K562 (cell line): Measurements from ENCODE around the gene NDUFS6. TPM values are rescaled to one million over a fixed set of nuclear protein-coding genes. Genes with fewer than 3 reads are reported as not detected.

ENCODE experiments used
- ATAC-seq: fragments of 200-7000 bp; cut with Tn5 transposase; 3 replicates; pipeline ENCODE4 v1.9.1; 2020; ENCODE audit warnings: moderate library complexity
- BruUV-seq: library from RNA; stranded (reverse); fragments of 400-500 nt; replicated peaks from 2 replicates; lab custom pipeline; 2021; lab: Mats Ljungman, UMichigan
- CTCF ChIA-PET: fragments of 300-600 bp; formaldehyde crosslinking; extraction: SDS; loops from one replicate; lab custom pipeline; 2021; ENCODE audit warnings: low intra/inter-chr PET ratio; lab: Yijun Ruan, JAX
- POLR2A ChIA-PET: fragments of 300-600, 350-650 bp; sonication (Branson Sonifier 250); formaldehyde crosslinking; extraction: SDS; loops from one replicate; lab custom pipeline; 2021; ENCODE audit warnings: antibody characterized with exemption, inconsistent platforms; lab: Yijun Ruan, JAX
- DNase-seq, 4 experiments: peaks; one replicate each; pipeline versions ENCODE4 v3.0.0 to v3.0.0-alpha.2; 2011 to 2018; ENCODE audit warnings: low spot score in 3 of 4, mixed read lengths in 3 of 4; ENCODE audit errors: extremely low read depth in 1 of 4
- FAIRE-seq: peaks from 2 replicates; lab custom pipeline; 2011; peaks lifted over from hg19 to GRCh38; lab: Jason Lieb, UNC
- H2AFZ ChIP-seq: 2 replicates; pipeline ENCODE4 v1.6.0; 2011; ENCODE audit warnings: low read depth, low read length, control low read depth, inconsistent platforms
- H3K27ac ChIP-seq: fragments of 200-600 bp; 3 replicates; pipeline ENCODE4 v1.8.0; 2011; ENCODE audit warnings: low read depth, mild to moderate bottlenecking, control low read depth, inconsistent platforms, low read length, moderate library complexity, mixed read lengths; ENCODE audit errors: extremely low read depth
- H3K27me3 ChIP-seq, 2 experiments: fragments of 300-600 bp in 1 of 2; 2 replicates in 1 of 2; 3 replicates in 1 of 2; pipeline versions ENCODE4 v1.6.0 to v1.8.0; 2011; ENCODE audit warnings: inconsistent platforms in 2 of 2, low read length in 2 of 2, mild to moderate bottlenecking in 1 of 2, mixed read lengths in 1 of 2, moderate library complexity in 1 of 2; ENCODE audit not compliant: control insufficient read depth in 2 of 2, insufficient read depth in 2 of 2
- H3K36me3 ChIP-seq: fragments of 300-600 bp; 3 replicates; pipeline ENCODE4 v1.8.0; 2011; ENCODE audit warnings: mild to moderate bottlenecking, low read length, inconsistent platforms; ENCODE audit not compliant: control insufficient read depth, insufficient read depth
- H3K4me1 ChIP-seq, 2 experiments: fragments of 200-600 bp in 1 of 2; replicated peaks in 1 of 2; 2 replicates in 1 of 2; 3 replicates in 1 of 2; pipeline versions ENCODE4 v1.5.1 to v1.8.0; 2011; ENCODE audit warnings: inconsistent platforms in 2 of 2, low read length in 2 of 2, mild to moderate bottlenecking in 1 of 2, mixed read lengths in 1 of 2, moderate library complexity in 1 of 2; ENCODE audit not compliant: control insufficient read depth in 2 of 2, insufficient read depth in 2 of 2
- H3K4me2 ChIP-seq: 2 replicates; pipeline ENCODE4 v1.6.1; 2011; ENCODE audit warnings: low read length, control low read depth, inconsistent platforms, mixed read lengths; ENCODE audit not compliant: insufficient read depth
- H3K4me3 ChIP-seq: fragments of 200-600 bp; sonication (generic), shearing (Covaris generic); 2 replicates; pipeline ENCODE4 v1.5.1; 2016; ENCODE audit warnings: control low read depth, inconsistent platforms
- H3K79me2 ChIP-seq: fragments of 200-600 bp; 3 replicates; pipeline ENCODE4 v1.8.0; 2011; ENCODE audit warnings: low read length, inconsistent platforms; ENCODE audit not compliant: control insufficient read depth, insufficient read depth
- H3K9ac ChIP-seq, 2 experiments: 2 replicates each; pipeline versions ENCODE4 v1.6.0 to v1.6.1; 2011; ENCODE audit warnings: low read depth in 2 of 2, low read length in 2 of 2, control low read depth in 1 of 2, inconsistent platforms in 1 of 2, mild to moderate bottlenecking in 1 of 2, mixed read lengths in 1 of 2; ENCODE audit not compliant: insufficient read depth in 1 of 2
- H3K9me1 ChIP-seq: one replicate; pipeline ENCODE4 v1.6.0; 2011; ENCODE audit warnings: inconsistent platforms, mild to moderate bottlenecking, low read length, moderate library complexity; ENCODE audit not compliant: control insufficient read depth, insufficient read depth
- H3K9me3 ChIP-seq: replicated peaks from 2 replicates; pipeline ENCODE4 v1.5.1; 2011; ENCODE audit warnings: low read depth, low read length, inconsistent platforms; ENCODE audit not compliant: control insufficient read depth, insufficient read depth
- H4K20me1 ChIP-seq: replicated peaks from 2 replicates; pipeline ENCODE4 v1.6.1; 2011; ENCODE audit warnings: low read length, inconsistent platforms, mixed read lengths; ENCODE audit not compliant: control insufficient read depth, insufficient read depth
- ZBTB17 ChIP-seq: fragments of 450-650 bp; formaldehyde crosslinking; IDR thresholded peaks from 2 replicates; pipeline ENCODE4 v1.4.0; 2020; ENCODE audit warnings: mild to moderate bottlenecking
- ZBTB2 ChIP-seq: fragments of 450-650 bp; IDR thresholded peaks from 2 replicates; pipeline ENCODE4 v1.6.1; 2016; ENCODE audit warnings: antibody characterized with exemption
- ZNF592 ChIP-seq: fragments of 450-650 bp; IDR thresholded peaks from 2 replicates; pipeline ENCODE4 v1.6.1; 2017; ENCODE audit warnings: antibody characterized with exemption, mild to moderate bottlenecking
- WGBS: fragments of 100-300 bp; shearing (Covaris generic); methylation state at CpG from one replicate; pipeline ENCODE4 v1.1.6; 2016; ENCODE audit warnings: low coverage, mixed read lengths; ENCODE audit not compliant: insufficient coverage; ENCODE audit errors: missing lambda C conversion rate; 5-methylcytosine and 5-hydroxymethylcytosine counted together
- in situ Hi-C: fragments of 300-500 bp; cut with MboI; formaldehyde crosslinking; loops from 4 replicates; pipeline ENCODE4 v1.15.0; 2018; ENCODE audit warnings: inconsistent platforms, mixed read lengths
- intact Hi-C: fragments of 100-400 bp; cut with micrococcal nuclease; formaldehyde crosslinking; loops from 2 replicates; pipeline ENCODE4 v1.14.2; 2022
- polyA plus RNA-seq, 8 experiments: library from polyadenylated mRNA; depleted of rRNA in 4 of 8; stranded (reverse) in 5 of 8; unstranded in 3 of 8; fragments of >200 nt; fragmentation: Nextera tagmentation in 2 of 8; fragmentation: Illumina TruSeq in 1 of 8; extraction: Ambion mirVana in 2 of 8; extraction: Trizol in 1 of 8; gene quantifications; 2 replicates each; pipeline versions ENCODE4 v1.2.1 to v1.2.3, GENCODE V29; 2011 to 2014; ENCODE audit warnings: inconsistent platforms in 1 of 8, missing spikeins in 1 of 8
- total RNA-seq, 7 experiments: library from RNA; depleted of rRNA in 6 of 7; stranded (reverse); fragments of >200 nt in 6 of 7; fragmentation: Illumina TruSeq in 2 of 7; extraction: Trizol in 2 of 7; gene quantifications; 2 replicates each; pipeline versions ENCODE4 v1.2.1 to v1.2.3, GENCODE V29; 2011 to 2021; ENCODE audit warnings: low replicate concordance in 1 of 7

NDUFS6 gene
- total and polyA plus RNA-seq, 9 of the 15 experiments (the other 6 are each of a cell fraction or from before 2014, with no cell fraction given), result 36.1 to 291 (median 77.0) TPM

GRCh38 chr5:1751864-1752822 is 49.1 kb upstream of the NDUFS6 start (continued):
- no peak for TF ChIP-seq ZBTB2

GRCh38 chr5:1752881-1753280 is 48.3 kb upstream of the NDUFS6 start:
- ChIA-PET CTCF (no interaction called here), POLR2A (no interaction called here)
- in situ Hi-C loops (no loop called here), intact Hi-C loops (no loop called here)
- no peak for ATAC-seq
- TF ChIP-seq ZNF592 (no peak), ZBTB17 (no peak)
- Histone ChIP-seq H3K9ac (no peak overlapping the region), H4K20me1 (0 out of 2 replicates have a peak, but pooled peaks cover 6% of the 10 kb centered on the region), H3K79me2 (no peaks in the 10 kb centered on the region), H3K27ac (no peak overlapping the region), H3K4me2 (no peak overlapping the region), H3K36me3 (no peaks in the 10 kb centered on the region), H3K9me1 (no peaks in the 10 kb centered on the region), H3K27me3 (peaks cover 65 to 84% of the 10 kb centered on the region in 2 experiments), H3K9me3 (no peaks in the 10 kb centered on the region), H3K4me1 (no peaks in the 10 kb centered on the region), H3K4me3 (no peak overlapping the region), H2AFZ (no peak overlapping the region)
- WGBS, result under 1% methylated on average over 16 of the region's 16 CpGs
- DNase-seq, result no peak
- no peak for FAIRE-seq
- BruUV-seq, result no TSS peak
